Ascending aorta (tissue), 2 donors: ENCODE data around the gene HSPH1. TPM values are rescaled to one million over a fixed set of nuclear protein-coding genes. Genes with fewer than 3 reads are reported as not detected.

Experiments
- DNase-seq, 2 donors: peaks; one replicate each; pipeline ENCODE4 v3.0.0-alpha.2; 2019; ENCODE audit warnings: low spot score in 2 of 2
- H3K27ac ChIP-seq, 2 donors: fragments of 200-600 bp; sonication (generic); one replicate each; pipeline ENCODE4 v1.5.1; 2016 to 2017; ENCODE audit warnings: mild to moderate bottlenecking in 1 of 2
- H3K27me3 ChIP-seq: fragments of 200-600 bp; sonication (generic); one replicate; pipeline ENCODE4 v1.5.1; 2017
- H3K36me3 ChIP-seq, 2 donors: fragments of 200-600 bp; sonication (generic); one replicate each; pipeline ENCODE4 v1.5.1; 2016
- H3K4me1 ChIP-seq, 2 donors: fragments of 200-600 bp; sonication (generic); one replicate each; pipeline ENCODE4 v1.5.1; 2016 to 2017; ENCODE audit warnings: mild to moderate bottlenecking in 1 of 2
- H3K4me3 ChIP-seq, 2 donors: fragments of 200-600 bp; sonication (generic); one replicate each; pipeline ENCODE4 v1.5.1; 2016 to 2017; ENCODE audit warnings: mild to moderate bottlenecking in 1 of 2
- H3K9me3 ChIP-seq, 2 donors: fragments of 200-600 bp; sonication (generic); one replicate each; pipeline ENCODE4 v1.5.1; 2016
- CTCF ChIP-seq, 3 experiments: fragments of 200-600 bp in 2 of 3; fragments of 450-650 bp in 1 of 3; sonication (generic) in 2 of 3; IDR thresholded peaks; one replicate each; pipeline ENCODE4 v1.5.1; 2016 to 2019; ENCODE audit warnings: antibody characterized with exemption in 3 of 3, mild to moderate bottlenecking in 1 of 3, moderate library complexity in 1 of 3
- intact Hi-C: fragments of 100-400 bp; cut with DNase I; formaldehyde crosslinking; loops from one replicate; pipeline ENCODE4 v1.15.1; 2023
- total RNA-seq: library from RNA; depleted of rRNA; stranded (reverse); fragments of >200 nt; gene quantifications from one replicate; pipeline ENCODE4 v1.1.0, GENCODE V29; 2016

HSPH1 gene
- total RNA-seq, 1 donor from 2014 or later, result 20.6 TPM

- no peak for DNase-seq
- Histone ChIP-seq H3K27me3 (no peaks in the 10 kb centered on the region), H3K9me3 (no peaks in the 10 kb centered on the region), H3K36me3 (peaks cover 74 to 86% of the 10 kb centered on the region in 2 donors), H3K4me1 (no peaks in the 10 kb centered on the region), H3K4me3 (no peak overlapping the region), H3K27ac (no peak overlapping the region)
- intact Hi-C loops, result no loop called here
- no peak for TF ChIP-seq CTCF (IDR thresholded peaks at IDR 0.05)
Measured at GRCh38 chr13:31151837-31152236, 9.9 kb downstream of the HSPH1 start.

- H3K27me3 ChIP-seq, result no peaks in the 10 kb centered on the region
- no peak for TF ChIP-seq CTCF (IDR thresholded peaks at IDR 0.05)
- no peaks in the 10 kb centered on the region for H3K9me3 ChIP-seq
- no peak for DNase-seq
- no peak overlapping the region for H3K4me3 ChIP-seq
- intact Hi-C loops, result no loop called here
- H3K27ac ChIP-seq, result no peak overlapping the region
- H3K4me1 ChIP-seq, result no peaks in the 10 kb centered on the region
- peaks cover 76 to 94% of the 10 kb centered on the region in 2 donors for H3K36me3 ChIP-seq
Measured at GRCh38 chr13:31150315-31150985, 11.3 kb downstream of the HSPH1 start.

- intact Hi-C loops, result no loop called here
- no peak for DNase-seq
- no peak for TF ChIP-seq CTCF (IDR thresholded peaks at IDR 0.05)
- H3K4me1 ChIP-seq, result no peaks in the 10 kb centered on the region
- no peak overlapping the region for H3K4me3 ChIP-seq
- no peaks in the 10 kb centered on the region for H3K27me3 ChIP-seq
- no peak overlapping the region for H3K27ac ChIP-seq
- H3K36me3 ChIP-seq, result peaks cover 82 to 97% of the 10 kb centered on the region in 2 donors
- H3K9me3 ChIP-seq, result no peaks in the 10 kb centered on the region
Measured at GRCh38 chr13:31149604-31150003, 12.1 kb downstream of the HSPH1 start.

- H3K36me3 ChIP-seq, result peaks cover 83% of the 10 kb centered on the region in 2 donors
- no peak overlapping the region for H3K27ac ChIP-seq
- H3K4me3 ChIP-seq, result no peak overlapping the region
- DNase-seq, result no peak
- no peaks in the 10 kb centered on the region for H3K9me3 ChIP-seq
- intact Hi-C loops, result no loop called here
- no peaks in the 10 kb centered on the region for H3K27me3 ChIP-seq
- no peaks in the 10 kb centered on the region for H3K4me1 ChIP-seq
- TF ChIP-seq CTCF (IDR thresholded peaks at IDR 0.05), result no peak
Measured at GRCh38 chr13:31145417-31145816, 16.3 kb downstream of the HSPH1 start.

GRCh38 chr13:31138515-31138914 is 23.2 kb downstream of the HSPH1 start:
- no peaks in the 10 kb centered on the region for H3K9me3 ChIP-seq
- H3K4me3 ChIP-seq, result no peak overlapping the region
- no peak for DNase-seq
- no peaks in the 10 kb centered on the region for H3K4me1 ChIP-seq
- intact Hi-C loops, result no loop called here
- no peaks in the 10 kb centered on the region for H3K27me3 ChIP-seq
- H3K27ac ChIP-seq, result no peak overlapping the region
- TF ChIP-seq CTCF (IDR thresholded peaks at IDR 0.05), result no peak
- peaks cover 60 to 83% of the 10 kb centered on the region in 2 donors for H3K36me3 ChIP-seq

- Histone ChIP-seq H3K36me3 (peaks cover 43 to 74% of the 10 kb centered on the region in 2 donors), H3K27ac (no peak overlapping the region), H3K4me1 (no peaks in the 10 kb centered on the region), H3K4me3 (no peak overlapping the region), H3K27me3 (no peaks in the 10 kb centered on the region), H3K9me3 (no peaks in the 10 kb centered on the region)
- intact Hi-C loops, result no loop called here
- DNase-seq, result no peak
- TF ChIP-seq CTCF (IDR thresholded peaks at IDR 0.05), result no peak
Measured at GRCh38 chr13:31136724-31137123, 25.0 kb downstream of the HSPH1 start.
